Left kidney (tissue), 8 donors: ENCODE measurements around the gene CEACAM21. TPM values are rescaled to one million over a fixed set of nuclear protein-coding genes. Genes with fewer than 3 reads are reported as not detected.

ENCODE experiments used
- DNase-seq: peaks from one replicate; pipeline ENCODE4 v3.0.0-alpha.2; 2013
- long read RNA-seq, 8 donors: transcript quantifications; one replicate each; lab custom pipeline, GENCODE V29; 2026
- polyA plus RNA-seq: library from polyadenylated mRNA; unstranded; fragments of 120-200 nt; gene quantifications from one replicate; pipeline ENCODE4 v1.2.1, GENCODE V29; 2013; ENCODE audit not compliant: insufficient read length

Gene CEACAM21
- polyA plus RNA-seq, result 1.7 TPM
- long read RNA-seq, donor 1, result 0 reads
- long read RNA-seq, donor 2, result 0 reads
- long read RNA-seq, donor 3, result 0 reads
- long read RNA-seq, donor 4, result 0 reads
- long read RNA-seq, donor 5, result 0 reads
- long read RNA-seq, donor 6, partial matches to known transcripts, result 0 of 1 reads
- long read RNA-seq, donor 6, other reads (novel, unspliced or antisense), result 0 of 1 reads
- long read RNA-seq, donor 7, result 0 reads
- long read RNA-seq, donor 8, result 0 reads

DNA sequence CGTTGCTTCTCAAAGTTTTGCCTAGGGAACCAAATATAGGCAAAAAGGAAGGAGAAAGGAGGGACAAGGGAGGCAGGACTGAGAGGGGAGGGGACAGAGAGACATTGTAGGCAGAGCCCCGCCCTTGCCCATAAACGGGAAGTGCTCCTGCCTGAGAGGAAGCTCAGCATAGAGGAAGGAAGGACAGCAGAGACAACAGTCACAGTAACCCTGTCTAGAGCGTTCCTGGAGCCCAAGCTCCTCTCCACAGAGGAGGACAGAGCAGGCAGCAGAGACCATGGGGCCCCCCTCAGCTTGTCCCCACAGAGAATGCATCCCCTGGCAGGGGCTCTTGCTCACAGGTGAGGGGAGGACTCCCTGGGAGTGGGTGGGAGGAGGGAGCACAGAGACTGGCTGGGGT is at the start of gene CEACAM21:
TSS of gene CEACAM21 (plus strand) at position 169 of the 400 bp plus-strand sequence. CDS start at position 278, 109 bp downstream.
- DNase-seq, result no peak

DNA sequence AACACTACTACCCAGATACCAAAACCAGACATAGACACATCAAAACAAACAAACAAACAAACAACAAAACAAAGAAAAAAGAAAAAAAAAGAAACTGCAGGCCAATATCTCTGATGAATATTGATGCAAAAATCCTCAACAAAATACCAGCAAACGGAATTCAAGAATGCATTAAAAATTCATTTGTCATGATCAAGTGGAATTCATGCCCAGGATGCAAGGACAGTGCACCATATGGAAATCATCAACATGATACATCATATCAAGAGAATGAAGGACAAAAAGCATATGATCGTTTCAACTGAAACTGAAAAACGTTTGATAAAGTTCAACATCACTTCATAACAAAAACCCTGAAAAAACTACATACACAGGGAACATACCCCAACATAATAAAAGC is 48.9 kb upstream of the CEACAM21 start:
- no peak for DNase-seq

DNA sequence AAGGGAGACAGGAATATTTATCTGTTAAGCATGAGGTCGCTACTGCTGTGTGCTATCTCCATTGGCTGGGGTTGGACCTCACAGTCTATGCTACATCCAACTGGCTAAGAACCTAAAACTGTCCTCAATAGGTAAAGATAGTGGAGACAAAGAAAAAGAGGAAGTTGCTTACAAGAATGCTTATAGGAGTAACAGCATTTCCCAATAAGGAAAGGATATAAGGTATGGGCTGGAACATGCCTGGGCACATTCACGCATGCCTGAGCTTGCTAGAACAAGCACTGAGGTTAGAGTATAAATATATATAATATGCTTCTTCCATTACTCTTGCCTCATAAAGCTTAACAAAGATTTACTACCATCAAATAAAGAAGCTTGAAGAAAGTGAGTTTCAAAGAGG is 47.9 kb upstream of the CEACAM21 start:
- no peak for DNase-seq

DNA sequence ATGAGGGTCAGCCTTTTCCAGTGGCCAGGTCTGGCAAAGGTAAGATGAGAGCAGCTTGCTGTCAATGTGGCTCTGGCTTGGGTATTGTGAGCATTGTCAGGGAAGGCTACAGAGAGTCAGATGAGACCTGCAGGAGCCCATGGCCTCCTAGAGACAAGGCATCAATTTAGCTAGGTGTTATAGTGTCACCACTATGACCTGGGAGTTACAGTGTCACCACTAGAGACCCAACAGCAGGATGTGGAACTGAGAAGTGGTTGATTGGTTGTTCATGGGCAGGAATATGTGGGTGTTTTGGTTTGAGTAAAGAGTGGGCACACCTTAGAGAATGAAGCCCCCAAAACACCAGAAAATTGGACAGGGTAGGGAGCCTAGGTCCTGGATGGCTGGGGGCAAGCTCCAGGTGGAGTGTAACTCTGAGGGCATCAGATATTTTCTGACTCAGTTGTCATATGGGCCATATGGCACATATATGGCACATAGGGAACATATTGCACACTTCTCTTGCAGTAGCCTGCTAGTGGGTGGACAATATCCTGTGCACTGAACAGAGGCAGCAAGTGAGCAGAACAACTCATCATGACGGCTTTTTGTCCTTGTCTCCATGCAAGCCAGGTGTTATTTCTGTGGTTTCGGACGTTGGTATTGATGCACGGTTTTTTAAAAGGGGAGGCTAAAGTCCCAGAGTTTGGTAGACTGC is 46.3 kb upstream of the CEACAM21 start:
- DNase-seq, result no peak

DNA sequence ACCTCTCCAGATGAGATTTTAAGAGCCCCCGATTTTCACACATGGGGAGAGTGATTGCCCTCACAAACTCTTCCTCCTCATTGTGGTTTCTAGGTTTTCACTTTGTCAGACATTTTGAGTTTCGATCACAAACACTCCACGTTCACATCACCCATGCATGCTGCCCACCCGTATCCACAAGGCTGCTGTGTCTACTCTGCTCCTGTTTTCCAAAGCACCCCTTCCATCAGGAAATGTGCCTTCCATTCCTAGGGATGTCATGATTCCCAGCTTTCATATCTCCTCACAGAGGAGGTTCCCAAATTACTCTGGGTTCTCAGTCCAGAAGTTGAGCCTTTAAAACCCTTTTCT is 45.8 kb upstream of the CEACAM21 start:
- no peak for DNase-seq

DNA sequence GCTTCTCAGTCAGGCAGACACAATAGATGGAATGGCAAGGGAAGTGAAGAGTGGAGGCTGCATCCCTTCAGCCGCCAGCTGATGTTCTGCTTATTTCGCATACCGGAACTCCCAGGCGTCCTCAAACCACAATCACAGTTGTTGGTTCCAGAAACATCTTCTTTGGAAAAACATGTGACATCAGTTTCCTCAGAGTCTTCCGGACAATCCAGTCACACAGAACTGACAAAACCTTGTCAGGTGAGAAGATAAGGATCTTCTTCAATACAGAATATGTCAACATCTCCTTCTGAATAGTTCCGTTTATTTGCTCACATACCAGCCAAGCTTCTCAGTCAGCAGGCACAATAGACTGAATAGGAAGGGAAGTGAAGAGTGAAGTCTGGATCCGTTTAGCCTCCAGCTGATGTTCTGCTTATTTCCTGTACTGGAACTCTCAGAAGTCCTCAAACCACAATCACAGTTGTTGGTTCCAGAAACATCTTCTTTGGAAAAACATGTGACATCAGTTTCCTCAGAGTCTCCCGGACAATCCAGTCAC is 45.1 kb upstream of the CEACAM21 start:
- DNase-seq, result no peak

DNA sequence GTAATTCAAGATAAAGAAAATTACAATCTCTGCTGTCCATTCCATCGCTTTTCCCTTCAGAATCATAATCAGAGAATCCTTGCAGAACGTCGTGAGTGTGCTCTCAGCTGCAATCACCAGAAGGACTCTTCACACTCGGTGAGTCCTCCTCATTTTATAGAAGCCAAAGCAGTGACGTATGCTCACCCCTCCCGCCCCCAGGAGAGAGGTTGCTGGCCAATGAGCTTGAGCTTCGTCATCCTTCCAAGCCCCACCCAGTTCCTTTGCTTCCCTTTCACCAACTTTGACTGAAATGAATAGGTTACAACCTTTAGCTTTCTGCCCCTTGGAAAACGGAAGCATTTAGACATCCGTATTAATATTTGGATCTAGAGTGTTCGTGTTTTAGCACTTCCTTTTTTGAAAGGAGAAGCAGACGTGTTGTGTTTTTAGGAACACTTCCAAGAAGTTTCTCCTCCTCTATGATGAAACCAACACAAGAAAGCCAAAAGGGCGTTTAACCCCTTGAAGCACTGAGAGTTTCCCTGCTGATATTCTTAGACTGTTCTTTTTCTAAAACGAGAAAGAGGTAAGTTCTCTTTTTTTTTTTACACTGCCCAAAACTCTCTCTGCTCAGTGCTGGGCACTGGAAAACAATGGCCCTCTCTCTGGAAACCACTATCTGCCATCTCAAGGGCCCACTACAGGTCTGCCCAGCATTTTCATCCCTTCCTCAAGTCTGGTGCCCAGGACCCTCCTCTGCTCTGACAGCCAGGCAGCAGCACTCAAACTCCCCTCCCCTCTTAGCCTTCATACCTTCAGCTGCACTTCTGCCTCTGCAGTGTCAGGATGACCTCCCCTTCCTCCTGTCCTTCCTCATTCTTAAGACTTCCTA is 44.3 kb upstream of the CEACAM21 start:
- peak; percentile 44 for DNase-seq

DNA sequence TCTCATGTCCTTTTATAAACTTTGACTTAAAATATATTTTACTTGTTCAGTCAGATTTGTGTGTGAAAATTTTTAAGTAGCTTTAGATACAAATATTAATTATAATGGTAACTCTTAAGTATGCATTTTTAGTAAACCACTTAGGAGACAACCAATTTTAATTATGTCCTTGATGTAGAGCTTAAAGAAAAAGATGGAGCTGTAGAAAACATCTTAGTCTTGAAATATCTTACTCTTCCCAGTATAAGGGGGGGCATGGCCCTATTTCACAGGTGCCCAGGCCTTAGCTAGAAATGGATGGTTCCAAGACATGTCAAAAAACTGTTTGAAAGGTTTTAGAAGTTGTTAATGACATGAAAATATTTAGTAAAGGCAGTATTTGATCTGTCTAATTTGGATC is 43.4 kb upstream of the CEACAM21 start:
- no peak for DNase-seq

DNA sequence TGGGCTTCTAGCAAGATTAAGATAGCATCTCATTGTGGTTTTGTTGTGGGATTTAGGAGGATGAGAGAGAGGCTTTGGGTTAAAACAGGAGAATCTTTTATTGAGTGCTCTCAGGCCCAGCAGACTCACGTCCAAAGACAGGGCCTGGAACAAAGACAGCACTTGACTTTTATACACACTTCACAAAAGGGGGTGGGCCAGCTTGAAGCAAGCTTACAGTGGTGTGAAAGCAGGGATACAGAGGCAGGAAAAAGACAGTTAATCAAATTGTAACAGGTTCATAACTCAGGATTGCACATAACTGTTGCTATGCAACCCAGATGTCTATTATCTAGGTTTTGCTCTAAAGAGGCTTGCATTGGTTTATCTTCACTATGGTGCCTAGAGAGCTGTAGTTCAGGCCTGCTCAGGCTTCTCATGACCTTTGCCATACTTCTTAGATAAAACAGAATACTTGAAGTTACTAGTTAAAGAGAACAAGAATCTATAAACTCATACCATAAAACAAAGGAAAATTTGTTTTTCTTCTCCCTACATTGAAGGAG is 42.2 kb upstream of the CEACAM21 start:
- no peak for DNase-seq

DNA sequence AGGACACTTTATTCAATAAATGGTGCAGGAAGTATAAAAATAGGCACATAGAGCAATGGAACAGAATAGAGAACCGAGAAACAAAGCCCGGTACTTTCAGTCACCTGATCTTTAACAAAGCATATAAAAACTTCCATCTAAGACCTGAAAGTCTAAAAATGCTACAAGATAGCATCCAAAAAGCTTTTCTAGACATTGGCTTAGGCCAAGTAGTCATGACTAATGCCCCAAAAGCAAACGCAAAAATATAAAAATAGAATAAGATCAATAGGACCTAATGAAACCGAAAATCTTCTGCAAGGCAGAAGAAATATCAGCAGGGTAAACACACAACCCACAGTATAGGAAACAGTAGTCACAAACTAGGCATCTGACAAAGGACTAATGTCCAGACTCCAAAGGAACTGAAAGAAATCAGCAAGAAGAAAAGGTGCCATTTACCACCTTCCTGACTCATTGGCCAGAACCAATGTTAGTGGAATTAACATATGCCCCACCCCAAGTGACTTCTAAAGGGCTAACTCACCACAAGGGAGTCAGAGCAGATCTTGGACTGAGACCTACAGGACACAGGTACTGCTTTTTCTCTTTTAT is 40.8 kb upstream of the CEACAM21 start:
- no peak for DNase-seq

DNA sequence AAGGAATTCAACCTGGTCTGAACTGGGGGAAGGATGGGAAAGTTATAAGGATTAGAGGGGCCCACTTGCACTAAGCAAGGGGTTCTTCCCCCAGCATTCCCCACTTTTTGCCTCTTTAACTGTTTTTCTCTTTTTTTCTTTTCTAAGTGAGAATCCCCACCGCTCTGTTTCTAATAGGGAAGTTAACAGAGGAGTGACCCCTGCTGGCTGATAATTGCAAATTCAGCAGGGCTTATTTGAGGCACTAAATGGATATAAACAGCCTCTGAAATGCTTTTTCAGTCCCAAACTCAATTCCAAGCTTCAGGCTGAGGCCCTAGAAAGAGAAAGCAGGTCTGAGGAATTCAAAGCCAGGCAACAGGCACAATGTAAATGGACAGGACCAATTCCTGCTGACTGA is 38.2 kb upstream of the CEACAM21 start:
- DNase-seq, result no peak

DNA sequence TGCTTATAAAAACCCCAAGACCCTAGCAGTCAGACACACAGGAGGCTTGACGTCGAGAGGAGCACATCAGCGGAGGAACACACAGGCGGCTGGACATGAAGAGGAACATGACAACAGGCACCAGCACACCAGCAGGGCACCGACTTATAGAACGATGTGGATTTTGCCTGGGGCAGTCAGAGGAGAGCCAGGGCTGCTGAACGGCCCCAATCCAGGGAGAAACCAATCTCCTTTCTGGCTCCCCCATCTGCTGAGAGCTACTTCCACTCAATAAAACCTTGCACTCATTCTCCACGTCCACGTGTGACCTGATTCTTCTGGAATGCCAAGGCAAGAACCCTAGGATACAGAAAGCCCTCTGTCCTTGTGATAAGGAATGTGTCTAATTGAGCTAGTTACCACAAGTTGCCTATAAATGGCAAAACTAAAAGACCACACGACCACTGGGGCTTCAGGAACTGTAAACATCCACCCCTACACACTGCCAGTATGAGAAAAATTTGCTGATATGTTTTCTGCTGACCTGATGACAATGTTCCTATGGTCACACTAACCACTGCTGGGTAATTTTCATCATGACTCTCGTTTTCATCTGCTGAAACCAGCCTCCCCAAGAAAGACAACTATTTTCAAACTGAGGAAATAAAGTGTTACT is 35.8 kb upstream of the CEACAM21 start:
- DNase-seq, result no peak

DNA sequence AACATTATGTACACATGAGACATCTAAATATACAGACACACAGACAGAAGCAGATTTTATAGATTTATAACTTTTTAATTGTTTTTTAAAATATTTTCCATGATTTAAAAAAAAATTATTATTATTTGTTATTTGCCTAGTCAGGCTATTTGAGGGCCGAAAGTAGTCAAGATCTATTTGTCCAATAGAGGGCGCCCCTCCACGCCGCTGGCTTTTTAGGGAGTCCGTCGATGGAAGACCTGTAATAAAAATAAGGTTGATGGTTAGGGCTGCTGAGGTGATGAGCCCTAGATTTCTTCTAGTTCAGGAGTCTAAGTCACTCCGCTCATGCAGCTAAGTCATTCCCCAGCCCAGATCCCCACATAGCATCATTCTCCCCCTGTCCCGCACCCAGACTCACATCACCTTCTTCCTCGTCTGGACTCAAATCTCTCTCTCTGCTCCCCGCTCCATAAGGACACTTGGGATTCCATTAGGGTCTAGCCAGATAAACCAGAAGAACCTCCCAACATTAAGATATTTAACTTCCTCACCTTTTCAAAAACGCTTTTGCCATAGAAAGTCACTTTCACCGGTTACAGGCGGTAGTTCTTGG is 33.9 kb upstream of the CEACAM21 start:
- DNase-seq, result no peak

DNA sequence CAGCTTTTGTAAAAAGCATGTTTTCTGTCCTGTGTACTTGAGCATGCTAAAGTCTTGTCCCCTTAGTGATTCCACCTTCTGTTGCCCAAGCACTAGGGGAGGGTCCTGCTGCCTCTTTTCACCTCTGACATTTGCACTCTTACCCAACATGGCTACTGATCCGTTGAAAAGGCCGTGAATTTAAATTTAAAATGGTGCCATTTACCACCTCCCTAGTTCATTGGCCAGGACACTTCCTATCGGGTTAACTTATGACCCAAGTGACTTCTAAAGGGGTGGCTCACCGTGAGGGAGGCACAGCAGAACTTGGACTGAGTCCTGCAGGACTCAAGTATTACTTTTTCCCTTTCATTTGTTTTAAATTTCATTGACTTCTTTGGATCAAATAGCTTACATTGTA is 33.3 kb upstream of the CEACAM21 start:
- DNase-seq, result no peak

DNA sequence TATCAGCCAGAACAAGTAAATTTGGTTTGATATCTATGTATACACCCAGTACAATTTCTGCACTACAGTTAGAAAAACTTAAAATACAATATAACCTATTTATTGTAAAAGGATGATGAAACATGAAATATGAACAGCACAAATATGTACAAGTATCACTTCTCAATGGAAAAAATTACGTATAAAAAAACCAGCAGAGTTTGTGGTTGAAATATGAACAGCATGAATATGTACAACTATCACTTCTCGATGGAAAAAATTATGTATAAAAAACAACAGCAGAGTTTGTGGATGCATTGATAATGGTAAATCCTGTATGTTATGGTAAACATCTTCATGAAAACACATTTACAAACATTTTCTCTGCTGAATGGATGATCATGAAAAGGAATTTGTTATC is 32.4 kb upstream of the CEACAM21 start:
- no peak for DNase-seq

DNA sequence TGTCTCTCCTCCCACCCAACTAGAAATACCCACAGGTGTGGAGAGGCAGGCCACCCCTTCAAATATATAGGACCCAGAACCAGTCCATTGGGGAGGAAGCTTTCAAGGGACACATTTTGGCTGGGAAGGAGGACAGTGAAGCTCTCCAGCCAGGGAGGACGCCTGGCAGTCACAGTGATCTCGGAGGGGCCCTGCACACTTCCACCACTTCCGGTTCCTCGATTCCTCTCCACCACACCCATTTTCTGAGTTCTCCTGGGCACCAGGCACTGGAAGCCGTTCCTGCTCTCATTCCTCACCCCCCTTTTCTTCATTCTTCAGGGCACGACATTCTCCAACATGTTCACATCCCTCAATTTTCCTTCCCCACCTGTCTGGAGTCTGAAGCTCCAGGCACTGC is 30.4 kb upstream of the CEACAM21 start:
- no peak for DNase-seq

DNA sequence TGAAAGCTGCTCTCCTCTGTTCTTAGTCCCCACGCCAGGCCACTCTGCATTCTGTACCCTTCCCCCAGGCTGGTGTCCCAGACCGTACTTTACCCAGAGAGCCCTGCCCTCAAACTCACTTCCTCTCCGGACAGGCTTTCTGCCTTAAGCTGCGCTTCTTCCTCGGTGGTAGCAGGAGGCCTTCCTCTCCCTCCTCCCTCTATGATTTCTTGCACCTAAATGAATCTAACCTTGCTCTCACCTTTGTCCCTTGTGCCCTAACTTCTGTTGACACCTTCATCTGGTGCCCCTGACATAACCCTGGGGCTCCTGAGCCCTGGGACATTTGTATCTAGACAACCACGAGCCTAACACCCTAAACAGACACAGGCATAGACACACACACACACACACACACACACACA is 29.6 kb upstream of the CEACAM21 start:
- no peak for DNase-seq

DNA sequence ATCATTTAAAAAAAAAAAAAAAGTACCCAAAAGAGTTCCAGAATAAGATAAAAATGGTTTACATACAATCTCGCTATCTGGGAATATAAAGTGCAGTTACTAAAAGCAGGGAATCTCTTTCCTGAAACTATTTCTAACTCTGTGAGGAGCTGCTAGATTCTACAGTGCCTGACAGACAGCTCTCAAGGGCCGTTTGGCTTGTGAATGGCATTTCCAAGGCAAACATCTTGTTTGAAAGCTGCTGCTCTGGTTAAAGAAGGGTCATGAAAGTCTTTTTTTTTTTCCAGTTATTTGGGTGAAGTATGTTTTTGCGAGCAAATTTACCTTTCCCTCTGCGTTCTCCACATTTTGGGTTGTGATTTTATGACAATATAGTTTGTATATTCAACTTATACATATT is 29.0 kb upstream of the CEACAM21 start:
- no peak for DNase-seq

DNA sequence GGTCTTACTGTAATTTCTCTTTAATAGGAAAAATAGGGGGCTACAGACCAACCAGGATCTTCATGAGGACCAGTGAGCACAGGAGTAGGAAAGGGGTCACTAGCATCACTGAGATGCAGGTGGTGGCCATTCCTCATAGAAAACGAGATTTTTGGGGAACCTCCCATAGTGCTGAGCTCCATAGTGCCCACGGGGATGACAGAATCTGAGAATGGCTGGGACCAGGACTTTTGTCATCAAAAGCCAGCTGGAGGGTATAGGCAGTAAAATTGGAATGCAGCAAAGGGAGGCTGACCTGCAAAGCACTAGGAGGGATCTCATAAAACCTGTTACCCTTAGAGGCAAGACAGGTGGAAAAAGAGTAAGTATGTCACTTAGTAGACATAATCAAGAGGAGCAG is 28.4 kb upstream of the CEACAM21 start:
- no peak for DNase-seq

DNA sequence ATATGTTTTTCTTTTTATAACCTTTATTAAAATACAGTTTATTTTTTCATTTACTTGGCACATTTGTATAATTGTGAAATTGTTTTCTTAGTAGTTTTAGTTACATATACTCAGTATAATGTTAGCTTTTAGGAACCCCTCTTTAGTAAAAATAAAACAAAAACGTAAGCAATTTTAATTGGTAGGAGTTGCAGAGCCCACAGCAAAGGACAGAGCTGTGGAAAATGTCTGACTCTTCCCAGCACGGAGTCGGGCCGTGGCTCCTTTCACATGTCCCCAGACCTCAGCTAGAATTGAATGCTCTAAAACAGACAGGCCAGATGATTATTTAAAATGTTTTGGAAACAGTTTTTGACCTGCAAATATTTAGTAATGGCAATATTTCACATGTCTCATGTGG is 27.9 kb upstream of the CEACAM21 start:
- DNase-seq, result no peak
